Brain microvascular endothelial cell (primary cell): ENCODE measurements around the gene FICD.

ENCODE experiments used
- DNase-seq: peaks from one replicate; pipeline ENCODE4 v3.0.0-alpha.2; 2020
- H3K27ac ChIP-seq: fragments of 250-450 bp; sonication (Bioruptor Pico); 2 replicates; pipeline ENCODE4 v1.5.1; 2020; ENCODE audit warnings: mild to moderate bottlenecking, moderate library complexity
- H3K27me3 ChIP-seq: fragments of 250-450 bp; sonication (Bioruptor Pico); replicated peaks from 2 replicates; pipeline ENCODE4 v1.5.1; 2020; ENCODE audit warnings: mild to moderate bottlenecking
- H3K36me3 ChIP-seq: fragments of 250-450 bp; sonication (Bioruptor Pico); replicated peaks from 2 replicates; pipeline ENCODE4 v1.5.1; 2020; ENCODE audit warnings: mild to moderate bottlenecking
- H3K4me3 ChIP-seq: 2 replicates; pipeline ENCODE4 v1.5.1; 2011; ENCODE audit warnings: low read depth, mild to moderate bottlenecking, control low read depth, low read length, moderate library complexity
- CTCF ChIP-seq: IDR thresholded peaks from 2 replicates; pipeline ENCODE4 v1.5.1; 2011; ENCODE audit warnings: low read depth, mild to moderate bottlenecking, moderate library complexity, low read length, control low read depth, inconsistent platforms; ENCODE audit errors: missing control alignments
- in situ Hi-C: cut with HindIII; loops from 2 replicates; pipeline ENCODE4 v1.10.0; 2017; ENCODE audit warnings: low sequenced_read_pairs, low pct_ligation_motif_present

FICD gene

GRCh38 chr12:108538146-108538545, 23.1 kb downstream of the FICD start:
- no peak for DNase-seq
- H3K36me3 ChIP-seq = peaks cover 38% of the 10 kb centered on the region
- in situ Hi-C loops = no loop called here

GRCh38 chr12:108538616-108539195, 23.6 kb downstream of the FICD start:
- Histone ChIP-seq H3K27ac (no peak overlapping the region), H3K36me3 (peaks cover 42% of the 10 kb centered on the region), H3K4me3 (no peak overlapping the region), H3K27me3 (no peaks in the 10 kb centered on the region)
- no peak for TF ChIP-seq CTCF
- in situ Hi-C loops = no loop called here
- no peak for DNase-seq

More at GRCh38 chr12:108538146-108538545, 23.1 kb downstream of the FICD start:
- no peak for TF ChIP-seq CTCF
- H3K27me3 ChIP-seq = no peaks in the 10 kb centered on the region
- no peak overlapping the region for H3K4me3 ChIP-seq
- no peak overlapping the region for H3K27ac ChIP-seq

GRCh38 chr12:108542320-108542719, 27.2 kb downstream of the FICD start:
- H3K27ac ChIP-seq = no peak overlapping the region
- H3K4me3 ChIP-seq = no peak overlapping the region
- DNase-seq = no peak
- H3K27me3 ChIP-seq = no peaks in the 10 kb centered on the region
- no peak for TF ChIP-seq CTCF
- H3K36me3 ChIP-seq = peaks cover 37% of the 10 kb centered on the region
- in situ Hi-C loops = no loop called here

- in situ Hi-C loops = no loop called here
- TF ChIP-seq CTCF = no peak
- no peak for DNase-seq
- no peak overlapping the region for H3K4me3 ChIP-seq
- peaks cover 40% of the 10 kb centered on the region for H3K36me3 ChIP-seq
- H3K27ac ChIP-seq = no peak overlapping the region
- no peaks in the 10 kb centered on the region for H3K27me3 ChIP-seq
Observed at GRCh38 chr12:108543652-108544051, 28.6 kb downstream of the FICD start.

- Histone ChIP-seq H3K27me3 (no peaks in the 10 kb centered on the region), H3K36me3 (peaks cover 39% of the 10 kb centered on the region), H3K27ac (no peak overlapping the region), H3K4me3 (no peak overlapping the region)
- in situ Hi-C loops = no loop called here
- DNase-seq = no peak
- no peak for TF ChIP-seq CTCF
Observed at GRCh38 chr12:108547686-108548085, 32.6 kb downstream of the FICD start.

- H3K27me3 ChIP-seq = no peaks in the 10 kb centered on the region
- in situ Hi-C loops = no loop called here
- peaks cover 28% of the 10 kb centered on the region for H3K36me3 ChIP-seq
- H3K27ac ChIP-seq = no peak overlapping the region
- no peak overlapping the region for H3K4me3 ChIP-seq
- DNase-seq = no peak
- no peak for TF ChIP-seq CTCF
Observed at GRCh38 chr12:108548954-108549521, 34.0 kb downstream of the FICD start.
